ENCODE data around the gene FBXL12.

DNA sequence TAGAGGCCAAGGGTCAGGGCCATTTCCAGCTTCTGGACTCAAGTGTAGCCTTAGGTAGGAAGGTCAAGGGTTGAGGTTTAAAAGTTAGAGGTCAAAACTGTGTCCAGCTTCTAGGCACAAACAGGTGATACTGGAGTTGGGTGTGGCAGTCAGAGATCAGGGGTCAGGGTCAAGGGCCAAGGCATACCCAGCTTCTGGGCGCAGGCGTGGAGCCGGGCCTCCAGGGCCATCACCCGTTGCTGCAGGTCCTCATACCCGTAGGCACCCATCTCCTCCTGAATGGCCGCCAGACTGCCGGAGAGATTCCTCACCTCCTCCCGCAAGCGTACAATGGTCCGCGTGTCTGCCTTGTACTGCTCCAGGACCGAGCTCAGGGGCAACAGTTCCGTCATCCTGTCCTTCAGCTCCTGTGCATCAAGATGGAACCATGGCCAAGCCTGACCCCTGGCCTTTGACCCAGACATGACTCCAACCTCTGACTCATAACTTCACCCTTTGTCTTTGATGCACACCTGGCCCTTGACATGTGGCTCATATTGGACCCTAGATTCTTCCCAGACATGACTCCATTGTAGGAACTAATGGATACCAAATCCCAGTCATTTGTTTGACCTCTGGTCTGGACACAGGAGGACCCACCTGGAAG, 38.3 kb upstream of the FBXL12 start:
- TF ChIP-seq, protein P1, sequence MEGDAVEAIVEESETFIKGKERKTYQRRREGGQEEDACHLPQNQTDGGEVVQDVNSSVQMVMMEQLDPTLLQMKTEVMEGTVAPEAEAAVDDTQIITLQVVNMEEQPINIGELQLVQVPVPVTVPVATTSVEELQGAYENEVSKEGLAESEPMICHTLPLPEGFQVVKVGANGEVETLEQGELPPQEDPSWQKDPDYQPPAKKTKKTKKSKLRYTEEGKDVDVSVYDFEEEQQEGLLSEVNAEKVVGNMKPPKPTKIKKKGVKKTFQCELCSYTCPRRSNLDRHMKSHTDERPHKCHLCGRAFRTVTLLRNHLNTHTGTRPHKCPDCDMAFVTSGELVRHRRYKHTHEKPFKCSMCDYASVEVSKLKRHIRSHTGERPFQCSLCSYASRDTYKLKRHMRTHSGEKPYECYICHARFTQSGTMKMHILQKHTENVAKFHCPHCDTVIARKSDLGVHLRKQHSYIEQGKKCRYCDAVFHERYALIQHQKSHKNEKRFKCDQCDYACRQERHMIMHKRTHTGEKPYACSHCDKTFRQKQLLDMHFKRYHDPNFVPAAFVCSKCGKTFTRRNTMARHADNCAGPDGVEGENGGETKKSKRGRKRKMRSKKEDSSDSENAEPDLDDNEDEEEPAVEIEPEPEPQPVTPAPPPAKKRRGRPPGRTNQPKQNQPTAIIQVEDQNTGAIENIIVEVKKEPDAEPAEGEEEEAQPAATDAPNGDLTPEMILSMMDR (IDR thresholded peaks at IDR 0.05): no peak
- no peak for TF ChIP-seq POLR2A (IDR thresholded peaks at IDR 0.05)
